Naive thymus-derived CD4-positive, alpha-beta T cell (primary cell): ENCODE data around the gene IFT172. TPM values are rescaled to one million over a fixed set of nuclear protein-coding genes. Genes with fewer than 3 reads are reported as not detected.

Source experiments
- ATAC-seq: fragments of 150-1000 bp; cut with Tn5 transposase; 2 replicates; pipeline ENCODE4 v1.10.0; 2021; ENCODE audit warnings: mild to moderate bottlenecking, moderate library complexity
- CTCF ChIA-PET: fragments of 350-600 bp; sonication (Branson Sonifier 250); formaldehyde crosslinking; loops from one replicate; lab custom pipeline; 2021; ENCODE audit warnings: antibody characterized with exemption; lab: Charles Lee
- POLR2A ChIA-PET: fragments of 350-600 bp; sonication (Branson Sonifier 250); formaldehyde crosslinking; loops from one replicate; lab custom pipeline; 2021; ENCODE audit warnings: antibody characterized with exemption, inconsistent platforms; lab: Charles Lee
- DNase-seq, 9 donors: peaks; one replicate each; pipeline versions ENCODE4 v3.0.0 to v3.0.0-alpha.2; 2020 to 2022; ENCODE audit warnings: mixed read lengths in 1 of 9
- H3K27ac ChIP-seq: one replicate; pipeline ENCODE4 v1.7.0; 2013; ENCODE audit warnings: mild to moderate bottlenecking, low read depth, low read length, moderate library complexity
- H3K27me3 ChIP-seq, 2 donors: one replicate each; pipeline ENCODE4 v1.7.0; 2013; ENCODE audit warnings: low read length in 2 of 2, mild to moderate bottlenecking in 2 of 2, moderate library complexity in 2 of 2; ENCODE audit not compliant: control insufficient read depth in 2 of 2, insufficient read depth in 2 of 2
- H3K36me3 ChIP-seq, 3 experiments: 1 replicate in 2 of 3; 2 replicates in 1 of 3; pipeline ENCODE4 v1.7.0; 2013; ENCODE audit warnings: low read length in 3 of 3, mild to moderate bottlenecking in 3 of 3, moderate library complexity in 1 of 3; ENCODE audit not compliant: insufficient read depth in 3 of 3, control insufficient read depth in 2 of 3
- H3K4me1 ChIP-seq, 2 donors: one replicate each; pipeline ENCODE4 v1.7.0; 2013; ENCODE audit warnings: low read length in 2 of 2, mild to moderate bottlenecking in 2 of 2, moderate library complexity in 1 of 2; ENCODE audit not compliant: control insufficient read depth in 2 of 2, insufficient read depth in 2 of 2
- H3K4me3 ChIP-seq: 2 replicates; pipeline ENCODE4 v1.7.0; 2013; ENCODE audit warnings: mild to moderate bottlenecking, low read length
- H3K9me3 ChIP-seq, 3 experiments: 1 replicate in 2 of 3; 2 replicates in 1 of 3; pipeline ENCODE4 v1.7.0; 2013; ENCODE audit warnings: low read length in 3 of 3; ENCODE audit not compliant: control insufficient read depth in 2 of 3
- H3K27ac Mint-ChIP-seq, 9 donors: one replicate each; pipeline ENCODE4 v1.8.0; 2020 to 2022; ENCODE audit warnings: mixed read lengths in 9 of 9, mild to moderate bottlenecking in 8 of 9, moderate library complexity in 5 of 9, inconsistent platforms in 2 of 9
- H3K27me3 Mint-ChIP-seq, 5 donors: one replicate each; pipeline ENCODE4 v1.8.0; 2021 to 2022; ENCODE audit warnings: mixed read lengths in 5 of 5, mild to moderate bottlenecking in 1 of 5
- H3K36me3 Mint-ChIP-seq, 5 donors: one replicate each; pipeline ENCODE4 v1.8.0; 2020 to 2022; ENCODE audit warnings: mixed read lengths in 5 of 5, mild to moderate bottlenecking in 3 of 5, inconsistent platforms in 1 of 5
- H3K4me1 Mint-ChIP-seq, 7 donors: one replicate each; pipeline ENCODE4 v1.8.0; 2020 to 2022; ENCODE audit warnings: mixed read lengths in 7 of 7, mild to moderate bottlenecking in 3 of 7, inconsistent platforms in 1 of 7
- H3K4me3 Mint-ChIP-seq, 10 donors: one replicate each; pipeline ENCODE4 v1.8.0; 2020 to 2022; ENCODE audit warnings: mild to moderate bottlenecking in 10 of 10, mixed read lengths in 10 of 10, moderate library complexity in 6 of 10, inconsistent platforms in 2 of 10
- H3K9me3 Mint-ChIP-seq, 11 donors: one replicate each; pipeline ENCODE4 v1.8.0; 2020 to 2022; ENCODE audit warnings: mixed read lengths in 11 of 11, mild to moderate bottlenecking in 4 of 11, inconsistent platforms in 1 of 11, moderate library complexity in 1 of 11
- intact Hi-C, 2 donors: fragments of 100-400 bp; cut with micrococcal nuclease; formaldehyde crosslinking; loops; one replicate each; pipeline ENCODE4 v1.15.1; 2023
- polyA plus RNA-seq, 2 donors: library from polyadenylated mRNA; unstranded; fragments of 300-500 nt; fragmentation: Illumina TruSeq; gene quantifications; one replicate each; pipeline ENCODE4 v1.2.3, GENCODE V29; 2021
- total RNA-seq, 6 experiments: library from RNA in 5 of 6; stranded (reverse) in 5 of 6; gene quantifications; 1 replicate in 5 of 6; 2 replicates in 1 of 6; pipeline ENCODE4 v1.2.3 and lab custom pipeline; 2021 to 2026

The IFT172 gene
- total and polyA plus RNA-seq, 7 experiments from 2014 or later = 1.4 to 35.8 (median 21.1) TPM

- CTCF ChIA-PET = no interaction called here
- Histone ChIP-seq H3K36me3 (no peaks in the 10 kb centered on the region), H3K4me3 (no peak overlapping the region), H3K9me3 (no peaks in the 10 kb centered on the region), H3K27ac (no peak overlapping the region), H3K4me1 (no peaks in the 10 kb centered on the region), H3K27me3 (peaks cover 0 to 2% of the 10 kb centered on the region in 2 donors)
- no peaks in the 10 kb centered on the region for H3K36me3 Mint-ChIP-seq
- POLR2A ChIA-PET = no interaction called here
- H3K4me3 Mint-ChIP-seq = no peak overlapping the region
- DNase-seq (no peak), ATAC-seq (no peak)
- H3K27me3 Mint-ChIP-seq = peaks cover 8 to 36% (median 35%) of the 10 kb centered on the region in 5 donors
- H3K9me3 Mint-ChIP-seq = no peaks in the 10 kb centered on the region
- H3K4me1 Mint-ChIP-seq = no peaks in the 10 kb centered on the region
- intact Hi-C loops = no loop called here
- H3K27ac Mint-ChIP-seq = no peak overlapping the region
Observed at GRCh38 chr2:27522400-27522945, 32.9 kb upstream of the IFT172 start.

GRCh38 chr2:27520316-27520715 lies 30.8 kb upstream of the IFT172 start:
- H3K4me1 Mint-ChIP-seq = no peaks in the 10 kb centered on the region
- intact Hi-C loops = no loop called here
- ATAC-seq = no peak

GRCh38 chr2:27518782-27519113 lies 29.2 kb upstream of the IFT172 start:
- ATAC-seq (no peak), DNase-seq (no peak)
- intact Hi-C loops = no loop called here
- Histone ChIP-seq H3K27me3 (no peaks in the 10 kb centered on the region), H3K27ac (no peak overlapping the region), H3K4me3 (no peak overlapping the region), H3K36me3 (no peaks in the 10 kb centered on the region), H3K4me1 (no peaks in the 10 kb centered on the region), H3K9me3 (no peaks in the 10 kb centered on the region)
- no peaks in the 10 kb centered on the region for H3K9me3 Mint-ChIP-seq
- H3K27ac Mint-ChIP-seq = no peak overlapping the region
- H3K4me3 Mint-ChIP-seq = no peak overlapping the region
- ChIA-PET POLR2A (interaction anchor here (0.6 to 0.7 kb wide), 2 partner anchors 68 to 393 kb away, joined by 4 to 6 read pairs; no protein-coding TSS in a partner anchor), CTCF (no interaction called here)
- no peaks in the 10 kb centered on the region for H3K4me1 Mint-ChIP-seq
- H3K27me3 Mint-ChIP-seq = peaks cover 4 to 30% (median 19%) of the 10 kb centered on the region in 5 donors
- no peaks in the 10 kb centered on the region for H3K36me3 Mint-ChIP-seq

More at GRCh38 chr2:27520316-27520715, 30.8 kb upstream of the IFT172 start:
- Mint-ChIP-seq H3K4me3 (no peak overlapping the region), H3K36me3 (no peaks in the 10 kb centered on the region), H3K27me3 (peaks cover 2 to 32% (median 24%) of the 10 kb centered on the region in 5 donors), H3K27ac (no peak overlapping the region), H3K9me3 (no peaks in the 10 kb centered on the region)
- DNase-seq = no peak
- Histone ChIP-seq H3K36me3 (no peaks in the 10 kb centered on the region), H3K9me3 (no peaks in the 10 kb centered on the region), H3K27me3 (no peaks in the 10 kb centered on the region), H3K4me1 (no peaks in the 10 kb centered on the region), H3K4me3 (no peak overlapping the region), H3K27ac (no peak overlapping the region)
- ChIA-PET POLR2A (no interaction called here), CTCF (no interaction called here)

- ChIA-PET POLR2A (interaction anchor here (0.7 kb wide), 1 partner anchor 69 kb away, joined by 4 read pairs; no protein-coding TSS in a partner anchor), CTCF (no interaction called here)
- no peaks in the 10 kb centered on the region for H3K4me1 ChIP-seq
- Mint-ChIP-seq H3K9me3 (no peaks in the 10 kb centered on the region), H3K36me3 (no peaks in the 10 kb centered on the region), H3K4me1 (no peaks in the 10 kb centered on the region), H3K4me3 (no peak overlapping the region), H3K27me3 (peaks cover 5 to 34% (median 21%) of the 10 kb centered on the region in 5 donors), H3K27ac (no peak overlapping the region)
- no peaks in the 10 kb centered on the region for H3K9me3 ChIP-seq
- no peak for ATAC-seq
- no peak for DNase-seq
- no peaks in the 10 kb centered on the region for H3K27me3 ChIP-seq
- intact Hi-C loops = no loop called here
- no peak overlapping the region for H3K27ac ChIP-seq
- H3K4me3 ChIP-seq = no peak overlapping the region
- H3K36me3 ChIP-seq = no peaks in the 10 kb centered on the region
Observed at GRCh38 chr2:27518113-27518781, 28.7 kb upstream of the IFT172 start.

- Histone ChIP-seq H3K36me3 (no peaks in the 10 kb centered on the region), H3K9me3 (no peaks in the 10 kb centered on the region), H3K27ac (no peak overlapping the region), H3K27me3 (no peaks in the 10 kb centered on the region), H3K4me3 (no peak overlapping the region), H3K4me1 (no peaks in the 10 kb centered on the region)
- CTCF ChIA-PET = no interaction called here
- no peak for ATAC-seq
- intact Hi-C loops = no loop called here
- Mint-ChIP-seq H3K9me3 (no peaks in the 10 kb centered on the region), H3K4me1 (no peaks in the 10 kb centered on the region), H3K27ac (no peak overlapping the region), H3K4me3 (no peak overlapping the region), H3K27me3 (peaks cover 5 to 27% (median 18%) of the 10 kb centered on the region in 5 donors), H3K36me3 (no peaks in the 10 kb centered on the region)
- POLR2A ChIA-PET = no interaction called here
- DNase-seq = no peak
Observed at GRCh38 chr2:27509326-27509725, 19.8 kb upstream of the IFT172 start.

GRCh38 chr2:27507293-27507692 lies 17.8 kb upstream of the IFT172 start:
- Histone ChIP-seq H3K27ac (no peak overlapping the region), H3K27me3 (no peaks in the 10 kb centered on the region), H3K4me1 (no peaks in the 10 kb centered on the region), H3K36me3 (no peaks in the 10 kb centered on the region), H3K9me3 (no peaks in the 10 kb centered on the region), H3K4me3 (no peak overlapping the region)
- ChIA-PET CTCF (no interaction called here), POLR2A (interaction anchor here (0.6 to 0.7 kb wide), 2 partner anchors 14 to 79 kb away, joined by 3 to 4 read pairs; partner anchors contain the start of gene NRBP1)
- intact Hi-C loops = no loop called here
- no peaks in the 10 kb centered on the region for H3K36me3 Mint-ChIP-seq
- no peak overlapping the region for H3K4me3 Mint-ChIP-seq
- H3K4me1 Mint-ChIP-seq = no peaks in the 10 kb centered on the region
- ATAC-seq (no peak), DNase-seq (no peak)
- no peak overlapping the region for H3K27ac Mint-ChIP-seq
- H3K9me3 Mint-ChIP-seq = no peaks in the 10 kb centered on the region
- H3K27me3 Mint-ChIP-seq = peaks cover 0 to 16% (median 0%) of the 10 kb centered on the region in 5 donors

DNA sequence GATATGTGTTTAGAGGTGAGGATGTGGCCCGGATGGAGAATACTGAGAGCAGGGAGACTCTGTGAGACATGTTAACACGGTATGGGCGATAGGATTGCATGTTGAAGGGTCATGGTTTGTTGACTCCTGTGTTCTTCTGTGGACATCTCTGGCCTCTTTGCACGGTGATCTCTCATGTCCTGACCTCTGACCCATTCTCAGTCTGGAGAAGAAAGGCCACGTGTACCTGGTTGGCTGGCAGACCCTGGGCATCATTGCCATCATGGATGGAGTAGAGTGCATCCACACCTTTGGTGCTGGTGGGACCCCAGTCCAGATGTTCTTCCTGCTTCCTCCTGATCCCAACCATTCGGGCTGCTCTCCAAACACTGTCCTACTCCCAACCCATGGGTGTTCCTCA lies 17.0 kb upstream of the IFT172 start:
- POLR2A ChIA-PET = no interaction called here
- Histone ChIP-seq H3K9me3 (no peaks in the 10 kb centered on the region), H3K4me3 (no peak overlapping the region), H3K4me1 (no peaks in the 10 kb centered on the region), H3K27ac (no peak overlapping the region), H3K36me3 (no peaks in the 10 kb centered on the region), H3K27me3 (no peaks in the 10 kb centered on the region)
- CTCF ChIA-PET = no interaction called here
- Mint-ChIP-seq H3K27me3 (peaks cover 0 to 15% (median 0%) of the 10 kb centered on the region in 5 donors), H3K36me3 (no peaks in the 10 kb centered on the region), H3K27ac (peak overlapping the region in 1 of 9 donors; percentile 6), H3K4me3 (no peak overlapping the region), H3K4me1 (no peaks in the 10 kb centered on the region), H3K9me3 (no peaks in the 10 kb centered on the region)
- intact Hi-C loops = no loop called here
- no peak for ATAC-seq
- no peak for DNase-seq
